ENCODE measurements around the gene FAT2.
A peak's percentile ranks its signal among the peaks of the same experiment; 100 is the strongest.

The FAT2 gene

GRCh38 chr5:151614565-151614964 is 23.4 kb upstream of the FAT2 start:
- DNase-seq (ENCODE audit: low read depth, low spot score), result no peak

GRCh38 chr5:151612689-151613427 is 21.7 kb upstream of the FAT2 start:
- no peak overlapping the region for H3K4me3 ChIP-seq (ENCODE audit: low read length)
- peak; percentile 19 for DNase-seq (ENCODE audit: low read depth, low spot score)

More at GRCh38 chr5:151614565-151614964, 23.4 kb upstream of the FAT2 start:
- H3K4me3 ChIP-seq (ENCODE audit: low read length), result no peak overlapping the region

GRCh38 chr5:151611127-151611775 is 20.1 kb upstream of the FAT2 start:
- no peak for DNase-seq (ENCODE audit: low read depth, low spot score)
- no peak overlapping the region for H3K4me3 ChIP-seq (ENCODE audit: low read length)

- no peak overlapping the region for H3K4me3 ChIP-seq (ENCODE audit: low read length)
- no peak for DNase-seq (ENCODE audit: low read depth, low spot score)
Measured at GRCh38 chr5:151608522-151608921, 17.4 kb upstream of the FAT2 start.

- DNase-seq (ENCODE audit: low read depth, low spot score), result no peak
- no peak overlapping the region for H3K4me3 ChIP-seq (ENCODE audit: low read length)
Measured at GRCh38 chr5:151607304-151607703, 16.2 kb upstream of the FAT2 start.

- no peak overlapping the region for H3K4me3 ChIP-seq (ENCODE audit: low read length)
Measured at GRCh38 chr5:151605559-151605958, 14.4 kb upstream of the FAT2 start.

GRCh38 chr5:151602806-151603205 is 11.7 kb upstream of the FAT2 start:
- H3K4me3 ChIP-seq (ENCODE audit: low read length), result no peak overlapping the region
- no peak for DNase-seq (ENCODE audit: low read depth, low spot score)

More at GRCh38 chr5:151605559-151605958, 14.4 kb upstream of the FAT2 start:
- no peak for DNase-seq (ENCODE audit: low read depth, low spot score)

GRCh38 chr5:151601391-151601790 is 10.3 kb upstream of the FAT2 start:
- no peak for DNase-seq (ENCODE audit: low read depth, low spot score)
- H3K4me3 ChIP-seq (ENCODE audit: low read length), result no peak overlapping the region

GRCh38 chr5:151600069-151600665 is 9.0 kb upstream of the FAT2 start:
- H3K4me3 ChIP-seq (ENCODE audit: low read length), result no peak overlapping the region
- no peak for DNase-seq (ENCODE audit: low read depth, low spot score)

- no peak overlapping the region for H3K4me3 ChIP-seq (ENCODE audit: low read length)
- no peak for DNase-seq (ENCODE audit: low read depth, low spot score)
Measured at GRCh38 chr5:151598984-151599383, 7.9 kb upstream of the FAT2 start.

GRCh38 chr5:151598549-151598948 is 7.4 kb upstream of the FAT2 start:
- H3K4me3 ChIP-seq (ENCODE audit: low read length), result no peak overlapping the region
- no peak for DNase-seq (ENCODE audit: low read depth, low spot score)

GRCh38 chr5:151597749-151598148 is 6.6 kb upstream of the FAT2 start:
- DNase-seq (ENCODE audit: low read depth, low spot score), result no peak
- H3K4me3 ChIP-seq (ENCODE audit: low read length), result no peak overlapping the region

- no peak for DNase-seq (ENCODE audit: low read depth, low spot score)
- no peak overlapping the region for H3K4me3 ChIP-seq (ENCODE audit: low read length)
Measured at GRCh38 chr5:151596828-151597539, 5.9 kb upstream of the FAT2 start.

- no peak for DNase-seq (ENCODE audit: low read depth, low spot score)
- H3K4me3 ChIP-seq (ENCODE audit: low read length), result no peak overlapping the region
Measured at GRCh38 chr5:151595411-151595826, 4.3 kb upstream of the FAT2 start.

- no peak for DNase-seq (ENCODE audit: low read depth, low spot score)
Measured at GRCh38 chr5:151592855-151593408, 1.8 kb upstream of the FAT2 start.

GRCh38 chr5:151589878-151590570 is 1.1 kb downstream of the FAT2 start:
- DNase-seq (ENCODE audit: low read depth, low spot score), result no peak
- H3K4me3 ChIP-seq (ENCODE audit: low read length), result no peak overlapping the region

More at GRCh38 chr5:151592855-151593408, 1.8 kb upstream of the FAT2 start:
- no peak overlapping the region for H3K4me3 ChIP-seq (ENCODE audit: low read length)

GRCh38 chr5:151587796-151588555 is 3.2 kb downstream of the FAT2 start:
- no peak for DNase-seq (ENCODE audit: low read depth, low spot score)
- no peak overlapping the region for H3K4me3 ChIP-seq (ENCODE audit: low read length)

GRCh38 chr5:151585970-151586369 is 5.2 kb downstream of the FAT2 start:
- no peak overlapping the region for H3K4me3 ChIP-seq (ENCODE audit: low read length)
- DNase-seq (ENCODE audit: low read depth, low spot score), result no peak

All from Jurkat, Clone E6-1 (cell line).